Ovary (tissue), 3 donors: Measurements from ENCODE around the gene AP2B1.

Experiments
- CTCF ChIP-seq, 3 donors: fragments of 450-650 bp in 2 of 3; fragments of 200-600 bp in 1 of 3; IDR thresholded peaks; one replicate each; pipeline versions ENCODE4 v1.5.1 to v1.8.0; 2016 to 2022; ENCODE audit warnings: antibody characterized with exemption in 3 of 3, mild to moderate bottlenecking in 1 of 3
- EP300 ChIP-seq: sonication (generic); formaldehyde crosslinking; IDR thresholded peaks from one replicate; pipeline ENCODE4 v1.6.1; 2017; ENCODE audit warnings: antibody characterized with exemption
- POLR2A ChIP-seq: fragments of 450-650 bp; IDR thresholded peaks from one replicate; pipeline ENCODE4 v1.6.1; 2017; ENCODE audit warnings: antibody characterized with exemption, mild to moderate bottlenecking, moderate library complexity
- donor health status: DM: no; HTN: no; CAD: no.

DNA sequence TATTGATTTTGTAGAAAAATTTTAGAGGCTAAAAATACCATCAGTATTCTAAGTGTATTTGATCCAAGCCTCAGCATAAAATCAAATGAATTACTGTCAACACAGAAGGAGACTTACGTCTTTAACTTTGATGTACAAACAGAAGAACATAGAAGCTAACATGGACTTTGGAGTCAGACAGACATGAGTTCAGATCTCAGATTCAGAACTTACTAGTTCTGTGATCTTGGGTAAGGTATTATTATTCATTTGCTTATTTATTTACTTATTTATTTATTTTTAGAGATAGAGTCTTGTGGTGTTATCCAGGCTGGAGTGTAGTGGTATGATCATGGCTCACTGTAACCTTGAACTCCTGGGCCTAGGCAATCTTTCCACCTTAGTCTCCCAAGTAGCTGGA is 45.7 kb upstream of the AP2B1 start:
- TF ChIP-seq EP300 = no peak
- no peak for TF ChIP-seq CTCF (IDR thresholded peaks at IDR 0.05)
- no peak for TF ChIP-seq POLR2A
